Measurements from ENCODE around the gene THSD4.
A peak's percentile ranks its signal among the peaks of the same experiment; 100 is the strongest.

THSD4 gene

GRCh38 chr15:71683411-71684274 lies 568.4 kb downstream of the THSD4 start:
- no peak for DNase-seq (ENCODE audit: low read depth, low spot score)

GRCh38 chr15:71685420-71685993 lies 570.2 kb downstream of the THSD4 start:
- no peak for DNase-seq (ENCODE audit: low read depth, low spot score)

GRCh38 chr15:71686221-71687050 lies 571.2 kb downstream of the THSD4 start:
- no peak for DNase-seq (ENCODE audit: low read depth, low spot score)

- no peak for DNase-seq (ENCODE audit: low read depth, low spot score)
Measured at GRCh38 chr15:71687902-71688508, 572.7 kb downstream of the THSD4 start.

- DNase-seq (ENCODE audit: low read depth, low spot score), result no peak
Measured at GRCh38 chr15:71688509-71689094, 573.3 kb downstream of the THSD4 start.

GRCh38 chr15:71691081-71691457 lies 575.8 kb downstream of the THSD4 start:
- no peak for DNase-seq (ENCODE audit: low read depth, low spot score)

- no peak for DNase-seq (ENCODE audit: low read depth, low spot score)
Measured at GRCh38 chr15:71691458-71692417, 576.5 kb downstream of the THSD4 start.

GRCh38 chr15:71697236-71697635 lies 582.0 kb downstream of the THSD4 start:
- no peak for DNase-seq (ENCODE audit: low read depth, low spot score)

GRCh38 chr15:71698030-71698429 lies 582.8 kb downstream of the THSD4 start:
- no peak for DNase-seq (ENCODE audit: low read depth, low spot score)

- no peak for DNase-seq (ENCODE audit: low read depth, low spot score)
Measured at GRCh38 chr15:71698742-71699141, 583.5 kb downstream of the THSD4 start.

- DNase-seq (ENCODE audit: low read depth, low spot score), result no peak
Measured at GRCh38 chr15:71699977-71700376, 584.7 kb downstream of the THSD4 start.

- DNase-seq (ENCODE audit: low read depth, low spot score), result no peak
Measured at GRCh38 chr15:71701808-71702207, 586.5 kb downstream of the THSD4 start.

GRCh38 chr15:71702496-71702895 lies 587.2 kb downstream of the THSD4 start:
- no peak for DNase-seq (ENCODE audit: low read depth, low spot score)

GRCh38 chr15:71705151-71705550 lies 589.9 kb downstream of the THSD4 start:
- DNase-seq (ENCODE audit: low read depth, low spot score), result peak; percentile 15

- no peak for DNase-seq (ENCODE audit: low read depth, low spot score)
Measured at GRCh38 chr15:71706461-71707229, 591.4 kb downstream of the THSD4 start.

GRCh38 chr15:71707230-71708050 lies 592.2 kb downstream of the THSD4 start:
- no peak for DNase-seq (ENCODE audit: low read depth, low spot score)

GRCh38 chr15:71708051-71708429 lies 592.8 kb downstream of the THSD4 start:
- DNase-seq (ENCODE audit: low read depth, low spot score), result no peak

- no peak for DNase-seq (ENCODE audit: low read depth, low spot score)
Measured at GRCh38 chr15:71708741-71709140, 593.5 kb downstream of the THSD4 start.
